GM18519 (cell line): ENCODE results near the gene NF1.
"Not testable (repeated sequence)": the region's sequence is repeated elsewhere in the genome, so short reads cannot be mapped to it uniquely, and the experiment has no call there.

Experiments
- ATAC-seq: cut with Tn5 transposase; IDR thresholded peaks from one replicate; pipeline ENCODE4 v1.9.1; 2021; ENCODE audit warnings: mild to moderate bottlenecking, moderate library complexity; ENCODE audit not compliant: unreplicated experiment, low FRiP score

The NF1 gene

DNA sequence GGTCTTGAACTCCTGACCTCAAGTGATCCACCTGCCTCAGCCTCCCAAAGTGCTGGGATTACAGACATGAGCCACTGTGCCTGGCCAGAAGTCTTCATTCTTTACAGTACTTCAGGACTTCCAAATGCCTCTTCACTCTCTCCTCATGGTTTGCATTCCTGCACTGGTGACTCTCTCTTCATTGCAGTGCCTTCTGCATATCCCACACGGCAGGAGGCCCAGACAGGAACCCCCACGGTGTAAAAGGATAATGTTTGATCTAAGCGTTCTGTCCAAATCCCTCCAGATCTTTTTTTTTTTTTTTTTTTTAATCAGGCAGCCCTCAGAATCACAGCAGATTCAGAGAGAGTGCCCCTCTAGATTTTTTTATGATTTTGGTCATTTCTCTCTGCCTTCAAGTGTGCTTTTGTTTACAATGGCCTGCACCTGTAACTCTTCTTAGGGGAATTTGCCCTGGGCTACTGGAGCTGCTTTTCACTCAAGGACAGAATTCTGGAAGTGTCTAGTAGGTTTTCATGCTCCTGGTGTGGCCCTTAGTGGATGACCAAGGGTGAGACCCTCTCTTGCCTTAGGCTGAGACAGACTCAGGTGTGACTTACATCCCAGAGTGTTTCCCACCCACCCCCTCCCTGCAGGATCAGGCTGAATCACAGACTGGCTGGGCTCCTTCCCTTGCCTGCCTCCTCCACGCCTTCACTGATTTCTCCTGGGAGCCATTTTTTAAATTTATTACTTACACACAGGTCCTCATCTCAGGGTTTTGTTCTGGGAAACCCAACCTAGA, 19.8 kb upstream of the NF1 start:
- ATAC-seq, result no peak

DNA sequence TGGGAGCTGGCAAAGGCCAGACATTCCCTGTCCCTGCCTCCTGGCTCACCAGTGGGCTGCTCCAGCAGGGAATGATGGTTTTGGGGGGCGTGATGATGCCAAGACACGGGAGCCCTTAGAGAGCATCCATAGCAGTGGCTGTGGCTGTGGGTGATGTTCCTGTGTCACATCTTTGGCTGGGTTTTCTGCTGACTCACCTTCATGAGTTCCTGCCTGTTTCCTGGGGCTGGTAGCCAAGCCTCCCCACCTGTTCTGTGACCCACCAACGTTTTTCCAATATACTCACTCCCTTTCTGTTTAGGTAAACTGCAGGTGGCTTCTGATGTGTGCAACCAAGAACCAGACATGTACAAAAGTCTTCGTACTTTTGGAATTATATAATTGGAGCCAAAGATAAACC, 16.5 kb upstream of the NF1 start:
- ATAC-seq, result no peak

DNA sequence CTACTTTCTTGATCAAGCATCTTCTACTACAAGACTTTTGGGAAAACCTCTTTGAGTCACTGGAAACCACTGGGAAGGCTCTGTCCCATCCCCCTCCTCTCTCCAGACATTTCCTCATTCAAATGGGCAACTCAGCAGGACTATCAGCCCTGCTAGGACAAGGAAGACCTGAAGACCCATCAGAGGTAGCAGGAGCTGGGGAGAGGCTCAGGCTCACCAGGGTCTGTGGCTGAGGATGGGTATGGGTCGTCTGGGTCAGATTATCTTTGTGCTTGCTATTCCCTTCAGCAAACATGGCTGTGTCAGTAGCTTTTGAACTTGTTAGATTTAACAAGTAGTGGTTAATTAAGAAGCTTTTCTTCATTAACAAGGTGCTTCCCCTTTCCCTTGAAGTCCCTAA, 15.0 kb upstream of the NF1 start:
- no peak for ATAC-seq

DNA sequence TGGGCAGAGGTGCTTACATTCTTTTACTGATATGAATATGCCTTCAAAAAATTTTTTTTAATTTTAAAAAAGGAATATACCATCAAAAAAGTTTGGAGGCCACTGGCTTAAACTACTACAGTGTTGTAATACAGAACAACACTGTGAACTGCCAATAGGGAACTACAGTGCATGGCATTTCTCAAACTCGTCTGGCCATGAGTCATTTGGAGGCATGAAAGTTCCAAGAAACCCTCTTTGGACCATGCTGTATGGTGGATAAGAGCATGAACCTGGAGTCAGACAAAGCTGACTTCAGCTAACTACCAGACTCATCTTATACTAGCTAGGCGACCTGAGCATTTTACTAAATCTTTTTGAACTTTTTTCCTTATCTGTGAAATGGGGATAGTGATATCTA, 9.2 kb upstream of the NF1 start:
- ATAC-seq, result no peak

DNA sequence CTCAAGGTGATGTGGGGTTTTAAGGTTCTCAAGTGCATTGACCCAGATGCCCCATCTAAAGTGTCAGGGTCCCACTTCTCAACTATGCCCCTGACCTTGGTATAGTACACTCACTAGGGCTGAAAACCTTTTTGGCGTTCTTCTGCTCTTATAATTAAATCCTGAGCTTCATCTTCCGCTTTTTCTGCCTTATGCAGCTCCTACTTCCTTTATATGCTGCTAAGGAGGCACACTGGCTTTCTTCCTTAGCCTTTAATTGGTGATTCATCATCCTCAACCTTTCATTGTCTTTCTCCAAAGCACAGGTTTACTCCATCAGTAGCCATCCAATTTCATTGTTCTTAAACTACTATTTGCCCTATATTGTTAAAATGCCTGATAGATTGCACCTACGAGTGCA, 5.3 kb upstream of the NF1 start:
- no peak for ATAC-seq

DNA sequence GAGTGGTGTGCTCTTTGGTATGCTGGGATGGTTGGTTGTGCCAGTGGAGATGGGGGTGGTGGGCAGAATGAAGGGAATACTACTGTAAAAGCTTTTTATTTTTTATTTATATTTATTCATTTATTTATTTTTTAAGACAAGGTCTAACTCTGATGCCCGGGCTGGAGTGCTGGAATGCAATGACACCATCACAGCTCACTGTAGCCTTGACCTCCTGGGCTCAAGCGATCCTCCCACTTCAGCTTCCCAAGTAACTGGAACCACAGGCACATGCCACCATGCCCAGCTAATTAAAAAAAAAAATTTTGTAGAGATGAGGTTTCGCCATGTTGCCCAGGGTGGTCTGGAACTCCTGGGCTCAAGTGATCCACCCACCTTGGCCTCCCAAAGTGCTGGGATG, 4.1 kb upstream of the NF1 start:
- ATAC-seq, result not testable (repeated sequence)

DNA sequence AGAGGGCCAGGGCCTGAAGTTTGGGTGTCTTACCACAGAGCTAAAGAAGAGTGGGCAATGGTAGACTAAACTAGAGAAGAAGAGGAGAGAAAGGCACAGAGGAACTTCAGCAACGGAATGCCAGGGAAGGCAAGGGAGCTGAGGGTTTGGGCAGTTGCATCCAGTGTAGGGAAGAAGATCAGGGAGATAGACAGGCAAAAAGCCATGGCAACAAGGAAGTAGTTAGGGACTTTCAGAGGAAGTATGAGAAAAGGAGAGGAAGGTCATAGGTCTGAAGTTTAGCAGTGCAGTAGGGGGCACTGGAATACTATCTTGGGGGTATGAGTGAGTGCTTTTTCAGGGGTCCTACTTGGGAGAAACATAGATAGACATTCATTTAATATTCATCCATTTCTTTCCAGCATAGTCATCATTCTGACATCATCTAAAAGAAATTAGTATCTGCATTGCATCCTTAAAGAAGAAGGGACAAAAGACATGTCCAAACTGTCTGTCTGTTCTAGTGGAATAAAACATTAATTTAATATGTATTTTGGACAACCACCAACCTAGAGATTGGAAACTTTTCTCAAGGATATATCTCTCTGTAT, 2.2 kb upstream of the NF1 start:
- no peak for ATAC-seq

DNA sequence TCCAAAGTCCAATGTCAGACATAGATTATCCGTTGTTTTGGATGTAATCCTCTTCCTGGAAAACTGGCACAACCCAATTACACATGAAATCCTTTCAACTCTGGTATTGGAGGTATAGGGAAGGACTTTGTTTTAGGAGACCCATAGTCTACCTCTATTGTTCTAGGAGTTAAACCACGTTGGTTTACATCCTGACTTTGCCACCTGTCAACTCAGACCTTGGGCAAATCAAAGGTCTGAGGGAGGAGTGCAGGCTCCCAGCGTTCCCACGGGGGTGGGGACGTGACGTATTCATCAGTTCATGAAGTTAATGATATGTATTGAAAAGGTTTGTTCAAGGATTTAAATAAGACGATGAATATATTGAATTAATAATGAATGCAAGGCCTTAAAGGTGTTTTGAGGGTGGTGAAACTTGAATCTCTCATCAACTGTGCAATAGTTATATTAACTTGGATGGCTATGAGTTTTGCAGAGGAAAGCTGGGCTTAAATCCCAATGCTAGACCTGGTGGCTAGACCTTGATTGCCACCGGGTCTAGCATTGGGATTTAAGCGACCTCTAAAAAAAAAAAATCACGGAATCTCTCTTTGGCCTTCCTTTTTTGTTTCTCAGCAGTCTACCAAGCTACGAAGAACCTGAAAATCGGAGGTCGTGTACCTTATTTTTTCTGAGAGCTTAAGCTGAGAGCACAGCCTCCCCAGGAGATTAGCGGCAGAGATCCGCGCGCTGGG, 744 bp upstream of the NF1 start:
- no peak for ATAC-seq

DNA sequence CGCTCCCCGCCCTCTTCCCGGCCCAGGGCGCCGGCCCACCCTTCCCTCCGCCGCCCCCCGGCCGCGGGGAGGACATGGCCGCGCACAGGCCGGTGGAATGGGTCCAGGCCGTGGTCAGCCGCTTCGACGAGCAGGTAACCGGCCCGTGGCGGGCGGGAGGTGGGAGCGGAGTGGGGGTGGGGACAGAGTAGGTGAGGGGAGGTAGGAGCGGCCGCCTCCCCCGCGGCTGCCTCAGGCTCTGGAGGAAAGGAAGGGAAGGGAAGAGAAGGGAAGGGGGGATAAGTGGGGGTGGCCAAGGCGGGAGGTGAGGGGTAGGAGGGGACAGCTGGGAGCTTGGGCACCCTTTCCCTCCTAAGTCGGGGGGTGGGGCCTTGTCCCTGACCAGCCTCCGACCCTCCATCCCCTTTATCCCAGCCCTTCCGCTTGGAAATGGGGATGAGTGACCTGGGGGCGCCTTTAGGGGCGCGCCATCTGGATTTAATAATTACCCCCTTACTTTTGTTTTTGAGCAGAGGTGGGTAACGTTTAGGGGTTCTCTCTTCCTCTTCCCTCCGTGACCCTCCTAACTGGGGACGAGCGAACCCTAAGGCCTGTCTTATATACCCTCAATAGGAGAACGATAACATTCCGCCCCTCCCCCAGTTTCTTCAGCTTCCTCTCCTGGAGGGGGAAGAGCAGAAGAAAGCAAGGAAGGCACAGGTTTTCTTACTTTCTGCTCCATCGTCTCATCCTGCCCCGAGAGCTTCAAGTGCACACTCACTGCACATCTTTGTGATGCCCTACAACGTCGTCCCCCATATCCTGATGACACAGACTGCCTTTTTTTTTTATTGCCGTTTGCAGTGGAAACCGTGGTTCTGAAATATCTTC, 694 bp downstream of the NF1 start:
- ATAC-seq, result no peak

DNA sequence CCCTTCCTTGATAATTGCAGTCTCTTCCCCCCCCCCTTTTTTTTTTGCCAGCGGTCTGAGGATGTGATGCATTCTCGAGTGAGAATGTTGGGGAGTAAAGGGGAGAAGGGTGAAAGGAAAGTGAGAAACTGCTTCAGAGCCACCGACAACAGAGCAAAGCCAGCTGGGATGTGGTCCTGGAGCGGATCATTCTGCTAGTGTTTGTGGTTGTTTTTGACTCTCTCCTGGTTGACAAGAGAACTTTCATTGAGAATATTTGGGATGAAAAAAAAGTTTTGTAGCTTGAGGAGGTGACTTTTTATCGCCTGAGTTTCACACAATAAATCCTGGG, 1.3 kb downstream of the NF1 start:
- ATAC-seq, result no peak

DNA sequence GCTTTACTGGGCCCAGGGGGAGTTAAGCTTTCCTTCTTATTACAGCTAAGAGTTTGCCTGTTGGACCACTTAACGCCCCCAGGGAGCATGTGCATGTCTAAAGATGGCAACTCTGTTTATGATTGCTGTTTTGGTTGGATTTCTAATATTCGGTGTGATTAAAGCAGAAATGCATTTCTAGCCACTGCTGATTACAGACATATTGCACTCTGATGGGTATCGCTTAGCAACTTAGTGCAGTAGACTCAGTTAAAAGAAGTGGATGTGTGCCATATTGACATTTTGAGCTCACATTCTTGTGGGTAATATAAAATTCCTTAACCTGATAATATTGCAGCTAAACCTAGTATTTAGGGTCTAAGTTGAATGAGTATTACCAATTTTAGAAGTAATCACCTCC, 4.2 kb downstream of the NF1 start:
- no peak for ATAC-seq

DNA sequence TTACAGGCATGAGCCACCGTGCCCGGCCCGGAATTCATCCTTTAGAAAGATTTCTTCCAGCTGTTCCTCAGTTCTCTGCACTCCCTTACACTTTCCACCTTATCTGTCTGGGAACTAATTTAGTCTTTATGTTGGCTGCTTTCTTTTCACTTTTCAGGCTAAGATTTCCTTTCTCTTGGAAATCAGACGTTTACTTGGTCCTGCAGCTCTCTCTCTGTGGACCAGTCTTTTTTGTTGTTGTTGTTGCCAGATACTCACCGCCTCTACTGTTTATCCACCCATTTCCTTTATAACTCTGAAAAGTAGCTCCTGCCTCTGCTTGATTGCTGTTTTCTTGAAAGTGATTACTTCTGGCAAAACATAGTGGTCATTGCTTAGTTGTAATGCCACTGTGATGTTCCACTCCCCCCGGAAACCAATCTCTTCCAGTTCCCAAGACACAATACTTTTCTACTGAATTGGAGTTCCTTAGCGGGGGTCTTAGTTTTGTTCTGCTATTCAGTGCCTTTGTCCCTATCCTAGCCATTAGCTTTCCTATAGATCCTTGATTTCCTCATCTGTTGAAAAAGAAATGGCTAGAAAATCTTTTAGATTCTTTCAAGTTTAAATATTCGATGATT, 6.2 kb downstream of the NF1 start:
- no peak for ATAC-seq

DNA sequence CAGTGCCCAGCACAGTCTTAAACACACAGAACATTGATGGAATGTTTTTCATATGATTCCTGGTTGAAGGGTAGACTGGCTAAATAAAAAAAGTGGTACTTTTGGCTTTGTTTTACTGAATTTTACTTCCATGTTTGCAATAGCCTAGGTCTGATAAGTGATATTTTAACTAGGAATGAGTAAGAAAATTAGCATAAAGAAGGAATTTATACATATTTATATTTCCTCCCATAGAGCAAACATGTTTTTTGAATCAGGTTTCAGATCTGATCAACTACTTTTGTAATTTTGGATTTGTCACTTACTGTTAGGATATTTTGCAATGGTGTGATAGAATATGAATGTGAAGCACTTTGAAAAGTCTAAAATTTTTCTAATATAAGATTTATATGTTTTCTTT, 7.2 kb downstream of the NF1 start:
- no peak for ATAC-seq

DNA sequence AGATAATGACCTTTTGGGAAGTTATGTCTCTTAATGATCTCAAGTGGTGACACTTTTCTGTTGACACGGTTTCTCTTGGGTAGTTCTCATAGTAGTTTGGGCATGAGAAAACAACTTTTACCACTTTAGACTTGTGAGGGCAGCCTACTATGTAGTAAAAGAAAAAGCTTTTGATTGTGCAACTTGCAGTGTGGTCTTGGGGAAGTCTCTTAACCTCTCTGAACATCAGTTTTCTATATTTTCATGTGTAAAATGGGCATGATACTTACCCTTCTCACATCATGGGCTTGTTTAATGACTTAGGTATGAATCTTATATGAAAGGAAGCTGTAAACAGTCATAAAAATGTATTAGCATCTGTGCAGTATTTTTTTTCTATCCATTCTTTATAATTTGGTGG, 11.2 kb downstream of the NF1 start:
- ATAC-seq, result no peak

DNA sequence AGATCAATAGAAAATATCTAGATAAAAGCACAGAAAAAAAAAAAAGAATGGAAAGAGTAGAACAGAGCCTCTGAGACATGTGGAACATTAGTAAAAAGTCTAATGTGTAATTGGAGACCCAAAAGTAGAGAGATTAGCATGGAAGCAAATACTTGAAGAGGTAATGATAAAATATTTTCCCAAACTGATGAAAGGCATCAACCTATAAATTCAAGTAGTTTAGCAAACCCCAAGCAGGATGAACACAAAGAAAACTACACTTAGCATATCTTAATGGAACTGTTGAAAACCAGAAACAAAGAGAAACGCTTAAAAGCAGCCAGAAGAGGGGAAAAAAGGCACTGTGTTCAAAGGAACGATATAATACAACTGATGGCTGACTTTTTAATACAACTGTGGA, 16.4 kb downstream of the NF1 start:
- no peak for ATAC-seq

DNA sequence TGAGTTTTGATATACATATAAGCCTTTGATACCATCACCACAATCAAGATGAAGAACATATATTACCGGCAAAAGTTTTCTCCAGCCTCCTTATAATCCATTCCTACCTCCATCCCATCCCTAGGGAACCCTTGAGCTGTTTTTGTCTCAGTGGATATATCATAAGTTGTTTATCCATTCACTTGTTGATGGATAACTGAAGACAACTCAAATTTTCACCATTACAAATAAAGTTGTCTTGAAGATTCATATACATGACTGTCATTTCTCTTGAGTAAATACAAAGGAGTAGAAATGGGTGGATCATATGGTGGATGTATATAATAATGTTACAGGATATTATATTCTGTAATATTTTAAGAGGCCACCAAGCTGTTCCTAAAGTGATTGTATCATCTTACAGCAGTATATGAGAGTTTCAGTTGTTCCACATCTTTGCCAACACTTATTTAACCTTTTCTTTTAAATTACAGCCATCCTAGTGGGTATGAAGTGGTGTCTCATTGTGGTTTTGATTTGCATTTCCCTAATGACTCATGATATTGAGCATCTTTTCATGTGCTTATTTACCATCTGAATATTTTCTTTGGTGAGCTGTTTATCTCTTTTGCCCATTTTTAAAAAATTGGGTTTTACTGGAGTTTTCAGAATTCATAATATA, 17.4 kb downstream of the NF1 start:
- ATAC-seq, result no peak

DNA sequence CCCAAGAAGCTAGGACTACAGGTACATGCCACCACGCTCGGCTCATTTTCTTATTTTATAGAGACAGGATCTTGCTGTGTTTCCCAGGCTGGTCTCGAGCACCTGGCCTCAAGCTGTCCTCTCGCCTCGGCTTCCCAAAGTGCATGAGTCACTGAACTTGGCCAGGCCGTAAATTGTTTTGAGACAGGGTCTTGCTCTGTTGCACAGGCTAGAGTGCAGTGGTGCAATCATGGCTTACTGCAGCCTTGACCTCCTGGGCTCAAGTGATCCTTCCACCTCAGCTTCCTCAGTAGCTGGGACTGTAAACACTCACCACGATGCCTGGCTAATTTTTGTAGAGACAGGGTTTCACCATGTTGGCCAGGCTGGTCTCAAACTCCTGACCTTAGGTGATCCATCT, 18.6 kb downstream of the NF1 start:
- ATAC-seq, result not testable (repeated sequence)

DNA sequence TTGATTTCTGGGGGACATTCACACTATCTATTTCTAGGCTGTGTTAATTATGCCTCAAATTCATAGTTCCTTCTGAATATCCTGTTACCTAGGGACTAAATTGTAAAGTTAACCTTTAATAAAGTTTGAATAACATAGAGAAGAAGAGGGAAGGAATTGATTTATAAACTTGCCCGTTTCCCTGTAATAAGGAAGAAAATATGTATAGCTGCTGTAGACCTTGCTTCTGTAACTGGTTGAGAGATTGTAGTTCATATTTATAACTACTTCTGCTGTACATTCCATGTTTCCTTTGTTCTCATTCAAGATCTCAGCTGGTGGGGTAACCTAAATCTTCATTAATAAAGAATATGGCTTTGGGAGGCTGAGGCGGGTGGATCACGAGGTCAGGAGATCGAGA, 19.2 kb downstream of the NF1 start:
- ATAC-seq, result no peak

DNA sequence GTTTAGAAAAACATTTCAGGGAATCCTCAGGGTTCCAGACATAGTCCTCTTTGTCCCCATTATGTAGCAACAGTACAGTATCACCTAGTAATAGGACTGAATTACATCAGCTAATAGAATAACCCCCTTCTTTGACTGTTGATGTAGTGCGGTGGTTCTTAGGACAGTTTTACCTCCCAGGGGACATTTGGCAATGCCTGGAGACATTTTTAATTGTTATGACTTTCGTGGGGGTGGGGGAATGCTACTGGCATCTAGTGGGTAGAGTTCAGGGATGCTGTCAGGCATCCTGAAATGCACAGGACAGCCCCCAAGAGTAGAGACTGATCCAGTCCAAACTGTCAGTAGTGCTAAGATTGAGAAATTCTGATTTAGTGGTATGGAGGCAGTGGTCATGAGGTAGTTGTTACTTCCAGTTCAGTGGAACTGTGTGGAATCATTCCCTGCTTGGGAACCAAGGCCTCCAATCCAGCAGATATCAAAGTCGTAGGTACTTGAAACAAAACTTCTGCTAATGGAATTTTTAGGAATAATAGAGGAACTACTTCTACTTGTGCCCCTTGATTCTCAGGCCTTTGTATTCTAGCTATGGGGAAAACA, 20.3 kb downstream of the NF1 start:
- no peak for ATAC-seq

DNA sequence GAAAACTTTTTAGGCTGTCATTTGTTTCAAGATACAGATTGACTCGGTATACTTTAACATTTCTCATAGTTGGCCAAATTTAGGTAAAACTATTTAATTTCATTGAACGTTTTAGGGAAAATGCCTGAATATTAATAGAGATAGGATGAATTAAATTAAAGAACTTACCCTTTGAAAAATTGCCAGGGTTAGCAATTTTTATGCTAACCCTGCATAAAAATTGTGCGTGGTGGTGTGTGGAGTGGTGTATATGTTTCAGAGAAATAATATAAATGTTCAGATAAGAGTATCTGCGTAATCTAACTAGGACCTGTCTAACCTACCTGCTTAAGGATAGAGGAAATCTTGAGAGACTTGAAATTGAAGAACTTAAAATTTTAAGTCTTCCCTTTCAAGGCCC, 21.4 kb downstream of the NF1 start:
- ATAC-seq, result no peak
